Endothelial cell of umbilical vein (primary cell): ENCODE results near the gene CDYL. TPM values are rescaled to one million over a fixed set of nuclear protein-coding genes. Genes with fewer than 3 reads are reported as not detected.

ENCODE experiments used
- BruUV-seq: library from RNA; stranded (reverse); fragments of 400-500 nt; replicated peaks from 2 replicates; lab custom pipeline; 2021; lab: Mats Ljungman, UMichigan
- CTCF ChIA-PET: fragments of 300-600, 350-600 bp; sonication (Branson Sonifier 250); formaldehyde crosslinking; loops from one replicate; lab custom pipeline; 2021; ENCODE audit warnings: antibody characterized with exemption, inconsistent platforms; lab: Charles Lee
- POLR2A ChIA-PET: fragments of 300-600, 350-600 bp; sonication (Branson Sonifier 250); formaldehyde crosslinking; loops from one replicate; lab custom pipeline; 2021; ENCODE audit warnings: antibody characterized with exemption, inconsistent platforms; lab: Charles Lee
- DNase-seq: peaks from one replicate; pipeline ENCODE4 v3.0.0-alpha.2; 2011; ENCODE audit warnings: low read depth, low spot score
- FAIRE-seq: peaks from 2 replicates; lab custom pipeline; 2011; peaks lifted over from hg19 to GRCh38; lab: Jason Lieb, UNC
- H2AFZ ChIP-seq: 2 replicates; pipeline ENCODE4 v1.6.0; 2012; ENCODE audit warnings: low read depth, low read length, control low read depth, inconsistent platforms
- H3K27ac ChIP-seq: 2 replicates; pipeline ENCODE4 v1.5.1; 2011; ENCODE audit warnings: low read depth, mild to moderate bottlenecking, control low read depth, low read length, moderate library complexity; ENCODE audit not compliant: insufficient read depth
- H3K27me3 ChIP-seq, 2 experiments: 2 replicates each; pipeline versions ENCODE4 v1.6.0 to v1.6.1; 2011; ENCODE audit warnings: low read length in 2 of 2, mixed read lengths in 1 of 2; ENCODE audit not compliant: control insufficient read depth in 2 of 2, insufficient read depth in 2 of 2
- H3K36me3 ChIP-seq, 2 experiments: 2 replicates in 1 of 2; 3 replicates in 1 of 2; pipeline ENCODE4 v1.5.1; 2011; ENCODE audit warnings: low read length in 2 of 2, mild to moderate bottlenecking in 1 of 2, moderate library complexity in 1 of 2; ENCODE audit not compliant: control insufficient read depth in 2 of 2, insufficient read depth in 2 of 2; ENCODE audit errors: extremely low read depth in 1 of 2
- H3K4me1 ChIP-seq: 3 replicates; pipeline ENCODE4 v1.5.1; 2011; ENCODE audit warnings: mild to moderate bottlenecking, low read length; ENCODE audit not compliant: control insufficient read depth, insufficient read depth; ENCODE audit errors: extremely low read depth
- H3K4me2 ChIP-seq: 2 replicates; pipeline ENCODE4 v1.6.1; 2011; ENCODE audit warnings: low read length, control low read depth, mixed read lengths; ENCODE audit not compliant: insufficient read depth
- H3K4me3 ChIP-seq, 3 experiments: fragments of 200-600 bp in 1 of 3; sonication (generic), shearing (Covaris generic) in 1 of 3; replicated peaks in 1 of 3; 2 replicates each; pipeline ENCODE4 v1.5.1; 2011 to 2016; ENCODE audit warnings: control low read depth in 3 of 3, low read length in 3 of 3, mild to moderate bottlenecking in 2 of 3, inconsistent platforms in 1 of 3, low read depth in 1 of 3, moderate library complexity in 1 of 3; ENCODE audit not compliant: insufficient read depth in 1 of 3
- H3K79me2 ChIP-seq: 2 replicates; pipeline ENCODE4 v1.6.0; 2012; ENCODE audit warnings: low read length, inconsistent platforms; ENCODE audit not compliant: control insufficient read depth, insufficient read depth
- H3K9ac ChIP-seq: replicated peaks from 2 replicates; pipeline ENCODE3; 2011; ENCODE audit warnings: low read length, control low read depth; ENCODE audit not compliant: insufficient read depth; ENCODE audit errors: extremely low read depth
- H3K9me1 ChIP-seq: replicated peaks from 3 replicates; pipeline ENCODE4 v1.6.0; 2011; ENCODE audit warnings: mild to moderate bottlenecking, low read length; ENCODE audit not compliant: control insufficient read depth, insufficient read depth; ENCODE audit errors: extremely low read depth
- H3K9me3 ChIP-seq: replicated peaks from 2 replicates; pipeline ENCODE4 v1.5.1; 2012; ENCODE audit warnings: low read length, inconsistent platforms; ENCODE audit not compliant: control insufficient read depth, insufficient read depth
- H4K20me1 ChIP-seq: replicated peaks from 2 replicates; pipeline ENCODE3; 2011; ENCODE audit warnings: mild to moderate bottlenecking, low read length; ENCODE audit not compliant: control insufficient read depth, insufficient read depth; ENCODE audit errors: extremely low read depth
- CTCF ChIP-seq, 2 donors: IDR thresholded peaks; 1 replicate in 1 of 2; 2 replicates in 1 of 2; pipeline ENCODE4 v1.5.1; 2011; ENCODE audit warnings: low read length in 2 of 2, mild to moderate bottlenecking in 2 of 2, moderate library complexity in 2 of 2, control low read depth in 1 of 2, inconsistent platforms in 1 of 2, low read depth in 1 of 2; ENCODE audit not compliant: insufficient read depth in 1 of 2; ENCODE audit errors: extremely low read depth in 1 of 2
- EZH2 ChIP-seq: IDR thresholded peaks from 2 replicates; pipeline ENCODE4 v1.6.1; 2012; ENCODE audit warnings: borderline replicate concordance, low read depth, mild to moderate bottlenecking, moderate library complexity, low read length, inconsistent platforms; ENCODE audit not compliant: severe bottlenecking
- FOS ChIP-seq: IDR thresholded peaks from 2 replicates; pipeline ENCODE4 v1.6.1; 2011; ENCODE audit warnings: mild to moderate bottlenecking, low read length, moderate library complexity, borderline replicate concordance; ENCODE audit not compliant: insufficient read depth
- GATA2 ChIP-seq: IDR thresholded peaks from 2 replicates; pipeline ENCODE4 v1.7.0; 2011; ENCODE audit warnings: low read depth, mild to moderate bottlenecking, moderate library complexity, mixed read lengths, low read length; ENCODE audit not compliant: insufficient read length, insufficient read depth
- JUN ChIP-seq: IDR thresholded peaks from 2 replicates; pipeline ENCODE4 v1.6.1; 2011; ENCODE audit warnings: borderline replicate concordance, low read depth; ENCODE audit not compliant: insufficient read length, insufficient read depth
- MAX ChIP-seq: IDR thresholded peaks from 2 replicates; pipeline ENCODE4 v1.6.1; 2011; ENCODE audit not compliant: insufficient read depth, insufficient read length
- MYC ChIP-seq: IDR thresholded peaks from one replicate; pipeline ENCODE4 v1.6.1; 2011; ENCODE audit warnings: mild to moderate bottlenecking, low read depth, low read length
- POLR2A ChIP-seq: IDR thresholded peaks from 2 replicates; pipeline ENCODE4 v1.6.1; 2012; ENCODE audit warnings: low read depth, mild to moderate bottlenecking, control low read depth, low read length
- POLR2AphosphoS5 ChIP-seq: IDR thresholded peaks from 2 replicates; pipeline ENCODE4 v1.6.1; 2012; ENCODE audit warnings: low read depth, mild to moderate bottlenecking, control low read depth, low read length, moderate library complexity; ENCODE audit not compliant: insufficient read depth
- dilution Hi-C: fragments of 300-500 bp; cut with MboI; formaldehyde crosslinking; loops from one replicate; pipeline ENCODE4 v1.15.0; 2019; ENCODE audit warnings: low sequenced_read_pairs; ENCODE audit not compliant: extremely low pct_ligation_motif_present
- intact Hi-C: fragments of 100-400 bp; cut with micrococcal nuclease; formaldehyde crosslinking; loops from one replicate; pipeline ENCODE4 v1.10.0; 2022
- polyA plus RNA-seq, 4 experiments: library from polyadenylated mRNA; depleted of rRNA in 3 of 4; stranded (reverse) in 3 of 4; unstranded in 1 of 4; fragments of >200 nt; gene quantifications; 2 replicates each; pipeline versions ENCODE4 v1.2.1 to v1.2.3, GENCODE V29; 2011 to 2012; ENCODE audit warnings: missing spikeins in 1 of 4
- total RNA-seq: library from RNA; stranded (reverse); gene quantifications from 2 replicates; pipeline ENCODE4 v1.2.3, GENCODE V29; 2021

CDYL gene
- total and polyA plus RNA-seq, 2 donors (not counting 3 experiments of a cell fraction or from before 2014, with no cell fraction given): 10.2 to 35.6 TPM

- peaks cover 17% of the 10 kb centered on the region for H3K4me1 ChIP-seq
- DNase-seq: no peak
- H3K9ac ChIP-seq: no peak overlapping the region
- no peak overlapping the region for H2AFZ ChIP-seq
- no peak for FAIRE-seq
- no peak overlapping the region for H3K4me2 ChIP-seq
- H3K4me3 ChIP-seq: no peak overlapping the region
- intact Hi-C loops: no loop called here
- peaks cover 3% of the 10 kb centered on the region for H3K79me2 ChIP-seq
- no peaks in the 10 kb centered on the region for H4K20me1 ChIP-seq
- TF ChIP-seq MYC (no peak), JUN (no peak), POLR2A (no peak), FOS (no peak), GATA2 (no peak), EZH2 (no peak), MAX (no peak), POLR2AphosphoS5 (no peak), CTCF (IDR thresholded peaks at IDR 0.05; ENCODE audit: extremely low read depth in 1 of 2, insufficient read depth in 1 of 2, low read depth in 1 of 2, low read length in 2 of 2) (no peak)
- ChIA-PET CTCF (interaction anchor here (1.0 kb wide), 1 partner anchor 9 kb away, joined by 3 read pairs; no protein-coding TSS in a partner anchor), POLR2A (no interaction called here)
- H3K27me3 ChIP-seq: no peaks in the 10 kb centered on the region
- no peak overlapping the region for H3K27ac ChIP-seq
- dilution Hi-C loops: no loop called here
- no TSS peak for BruUV-seq
- H3K9me3 ChIP-seq: no peaks in the 10 kb centered on the region
- no peaks in the 10 kb centered on the region for H3K36me3 ChIP-seq
- no peaks in the 10 kb centered on the region for H3K9me1 ChIP-seq
Observed at GRCh38 chr6:4916954-4917561, 140.9 kb downstream of the CDYL start.
